Measurements from ENCODE around the gene LCLAT1. TPM values are rescaled to one million over a fixed set of nuclear protein-coding genes. Genes with fewer than 3 reads are reported as not detected.

The LCLAT1 gene
- total RNA-seq, 4 donors from 2014 or later: 11.9 to 13.5 (median 12.6) TPM

DNA sequence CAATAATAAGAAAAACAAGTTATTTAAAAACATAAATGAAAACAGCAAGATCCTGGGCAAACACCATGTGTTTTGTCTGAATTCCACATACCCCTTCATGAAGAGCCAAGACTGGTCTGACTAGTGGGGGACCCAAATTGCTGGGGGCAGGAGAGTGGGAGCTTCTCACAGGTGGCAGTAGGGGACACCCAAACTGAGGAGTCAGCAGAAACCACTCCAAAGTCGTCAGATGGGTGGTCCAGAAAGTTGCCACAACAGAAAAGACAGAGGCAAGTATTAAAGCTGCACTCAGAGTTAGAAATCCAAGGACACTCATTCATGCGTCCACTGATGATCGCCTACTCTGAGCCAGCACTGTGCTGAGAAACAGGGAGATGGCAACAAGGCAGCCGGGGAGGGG, 12.3 kb upstream of the LCLAT1 start:
- Histone ChIP-seq H3K27me3 (no peaks in the 10 kb centered on the region), H3K27ac (no peak overlapping the region), H3K4me3 (no peak overlapping the region), H3K4me1 (no peaks in the 10 kb centered on the region), H3K36me3 (no peaks in the 10 kb centered on the region), H3K9me3 (no peaks in the 10 kb centered on the region)
- no peak for DNase-seq
- WGBS, 2 donors: 57 to 84% methylated on average over 2 to 4 of the region's 4 CpGs
- TF ChIP-seq, protein P1, sequence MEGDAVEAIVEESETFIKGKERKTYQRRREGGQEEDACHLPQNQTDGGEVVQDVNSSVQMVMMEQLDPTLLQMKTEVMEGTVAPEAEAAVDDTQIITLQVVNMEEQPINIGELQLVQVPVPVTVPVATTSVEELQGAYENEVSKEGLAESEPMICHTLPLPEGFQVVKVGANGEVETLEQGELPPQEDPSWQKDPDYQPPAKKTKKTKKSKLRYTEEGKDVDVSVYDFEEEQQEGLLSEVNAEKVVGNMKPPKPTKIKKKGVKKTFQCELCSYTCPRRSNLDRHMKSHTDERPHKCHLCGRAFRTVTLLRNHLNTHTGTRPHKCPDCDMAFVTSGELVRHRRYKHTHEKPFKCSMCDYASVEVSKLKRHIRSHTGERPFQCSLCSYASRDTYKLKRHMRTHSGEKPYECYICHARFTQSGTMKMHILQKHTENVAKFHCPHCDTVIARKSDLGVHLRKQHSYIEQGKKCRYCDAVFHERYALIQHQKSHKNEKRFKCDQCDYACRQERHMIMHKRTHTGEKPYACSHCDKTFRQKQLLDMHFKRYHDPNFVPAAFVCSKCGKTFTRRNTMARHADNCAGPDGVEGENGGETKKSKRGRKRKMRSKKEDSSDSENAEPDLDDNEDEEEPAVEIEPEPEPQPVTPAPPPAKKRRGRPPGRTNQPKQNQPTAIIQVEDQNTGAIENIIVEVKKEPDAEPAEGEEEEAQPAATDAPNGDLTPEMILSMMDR (IDR thresholded peaks at IDR 0.05): no peak
- no peak for TF ChIP-seq POLR2A (IDR thresholded peaks at IDR 0.05)
- intact Hi-C loops (cut with DNase I): no loop called here

DNA sequence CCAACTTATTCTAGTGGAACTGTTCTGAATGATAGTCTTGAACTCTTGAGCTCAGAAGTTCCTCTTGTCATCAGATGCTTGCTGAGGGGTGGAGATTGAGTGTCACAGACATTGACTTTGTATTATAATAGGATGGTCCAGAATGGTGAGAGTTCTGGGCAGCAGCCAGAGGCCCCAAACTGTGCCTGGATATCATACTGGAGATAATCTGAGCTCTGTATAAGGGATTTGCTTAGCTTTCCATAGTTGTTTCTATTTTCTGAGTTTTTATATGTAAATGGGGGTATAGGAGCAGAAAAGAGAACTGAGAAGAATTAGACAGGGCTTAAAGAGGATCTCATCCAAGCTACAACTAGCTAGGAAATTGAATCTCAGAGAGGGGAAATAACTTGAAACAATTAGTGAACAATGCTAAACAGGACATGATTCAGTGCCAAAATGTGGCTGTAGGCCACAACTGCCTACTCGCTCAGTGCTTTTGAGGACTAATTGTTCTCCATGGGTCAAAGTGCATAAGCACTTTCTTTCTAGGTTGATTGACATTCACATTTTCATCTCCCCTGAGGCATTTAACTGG, 10.1 kb upstream of the LCLAT1 start:
- H3K4me1 ChIP-seq: no peaks in the 10 kb centered on the region
- intact Hi-C loops (cut with DNase I): no loop called here
- no peak for DNase-seq
- TF ChIP-seq, protein P1 (IDR thresholded peaks at IDR 0.05): no peak
- no peak for TF ChIP-seq POLR2A (IDR thresholded peaks at IDR 0.05)
- WGBS, 2 donors: 18 to 53% methylated on average over 1 of the region's 1 CpG
- no peaks in the 10 kb centered on the region for H3K27me3 ChIP-seq
- no peaks in the 10 kb centered on the region for H3K36me3 ChIP-seq
- no peak overlapping the region for H3K4me3 ChIP-seq
- H3K27ac ChIP-seq: peak overlapping the region in 1 of 4 donors; percentile 42
- H3K9me3 ChIP-seq: no peaks in the 10 kb centered on the region

DNA sequence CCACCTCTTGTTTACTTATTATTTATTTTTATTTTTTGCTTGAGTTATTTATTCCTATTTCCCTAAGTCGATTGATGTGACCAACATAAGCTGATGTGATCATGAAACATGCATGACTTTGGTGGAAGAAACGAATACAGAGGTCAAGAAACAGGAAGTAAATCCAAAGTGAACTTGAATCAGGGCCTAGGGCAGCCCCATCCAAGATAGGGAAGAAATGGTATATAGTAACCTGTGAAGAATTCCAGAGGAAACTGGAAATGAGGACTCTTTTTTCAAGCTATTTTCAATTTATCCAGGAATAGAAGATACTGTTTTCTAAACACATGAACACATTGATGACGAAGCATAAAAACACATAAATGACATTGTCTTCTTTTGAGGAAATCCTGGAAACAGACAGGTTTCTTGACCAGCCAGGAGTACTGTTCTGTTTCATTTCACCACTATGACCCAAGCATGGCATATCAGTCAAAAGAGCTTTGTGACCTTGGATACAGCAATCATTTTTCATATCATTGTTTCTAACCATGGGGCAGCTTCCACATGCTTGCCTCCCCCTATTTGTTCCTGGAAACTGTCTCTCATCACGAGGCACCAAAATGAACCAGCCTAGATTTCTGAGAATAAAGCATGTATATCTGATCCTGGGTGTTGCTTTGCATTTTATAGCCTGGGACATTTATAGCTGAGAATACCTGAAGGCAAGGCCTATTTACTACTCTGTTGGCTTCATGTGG, 9.1 kb upstream of the LCLAT1 start:
- no peak for DNase-seq
- Histone ChIP-seq H3K9me3 (no peaks in the 10 kb centered on the region), H3K36me3 (no peaks in the 10 kb centered on the region), H3K27ac (no peak overlapping the region), H3K4me3 (no peak overlapping the region), H3K4me1 (no peaks in the 10 kb centered on the region), H3K27me3 (no peaks in the 10 kb centered on the region)
- no peak for TF ChIP-seq POLR2A (IDR thresholded peaks at IDR 0.05)
- TF ChIP-seq, protein P1 (IDR thresholded peaks at IDR 0.05): no peak
- 62 to 69% methylated on average over 4 of the region's 4 CpGs for WGBS, 2 donors
- intact Hi-C loops (cut with DNase I): no loop called here

GRCh38 chr2:30439296-30439695, 7.8 kb upstream of the LCLAT1 start:
- no peaks in the 10 kb centered on the region for H3K4me1 ChIP-seq
- no peaks in the 10 kb centered on the region for H3K27me3 ChIP-seq
- no peak for DNase-seq
- no peaks in the 10 kb centered on the region for H3K9me3 ChIP-seq
- no peak for TF ChIP-seq POLR2A (IDR thresholded peaks at IDR 0.05)
- TF ChIP-seq, protein P1 (IDR thresholded peaks at IDR 0.05): no peak
- no peak overlapping the region for H3K4me3 ChIP-seq
- WGBS, 2 donors: 63 to 69% methylated on average over 2 of the region's 3 CpGs
- no peaks in the 10 kb centered on the region for H3K36me3 ChIP-seq
- H3K27ac ChIP-seq: no peak overlapping the region
- intact Hi-C loops (cut with DNase I): no loop called here

DNA sequence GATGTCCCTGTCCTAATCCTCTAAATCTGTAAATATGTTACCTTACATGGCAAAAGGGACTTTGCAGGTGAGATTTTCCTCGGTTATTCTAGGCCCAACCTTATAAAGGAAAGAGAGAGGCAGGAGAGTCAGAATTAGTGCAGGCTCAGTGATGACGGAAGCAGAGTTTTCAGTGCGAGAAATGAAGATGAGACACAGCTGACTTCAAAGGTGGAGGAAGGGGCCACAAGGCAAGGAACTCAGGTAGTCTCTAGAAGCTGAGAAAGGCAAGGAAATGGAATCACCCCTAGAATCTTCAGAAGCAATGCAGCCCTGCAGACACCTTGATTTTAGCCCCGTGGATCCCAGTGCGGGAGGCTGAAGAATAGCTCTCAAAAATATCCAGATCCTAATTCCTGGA, 7.2 kb upstream of the LCLAT1 start:
- DNase-seq: no peak
- WGBS, 2 donors: 91 to 95% methylated on average over 5 of the region's 5 CpGs
- intact Hi-C loops (cut with DNase I): no loop called here
- no peaks in the 10 kb centered on the region for H3K9me3 ChIP-seq
- H3K36me3 ChIP-seq: no peaks in the 10 kb centered on the region
- no peaks in the 10 kb centered on the region for H3K4me1 ChIP-seq
- TF ChIP-seq POLR2A (IDR thresholded peaks at IDR 0.05): no peak
- TF ChIP-seq, protein P1 (IDR thresholded peaks at IDR 0.05): no peak
- no peak overlapping the region for H3K27ac ChIP-seq
- no peaks in the 10 kb centered on the region for H3K27me3 ChIP-seq
- no peak overlapping the region for H3K4me3 ChIP-seq

All from esophagus squamous epithelium (tissue), 5 donors.